Suprapubic skin (tissue), 4 donors: Measurements from ENCODE around the gene OXTR.

Source experiments
- CTCF ChIP-seq, 2 donors: fragments of 200-600 bp in 1 of 2; fragments of 450-650 bp in 1 of 2; sonication (generic) in 1 of 2; IDR thresholded peaks; one replicate each; pipeline ENCODE4 v1.5.1; 2016 to 2019; ENCODE audit warnings: antibody characterized with exemption in 2 of 2, mild to moderate bottlenecking in 1 of 2, moderate library complexity in 1 of 2
- EP300 ChIP-seq: sonication (generic); formaldehyde crosslinking; IDR thresholded peaks from one replicate; pipeline ENCODE4 v1.6.1; 2017; ENCODE audit warnings: antibody characterized with exemption
- POLR2A ChIP-seq, 2 donors: fragments of 450-650 bp; IDR thresholded peaks; one replicate each; pipeline ENCODE4 v1.6.1; 2017; ENCODE audit warnings: antibody characterized with exemption in 2 of 2, mild to moderate bottlenecking in 2 of 2, moderate library complexity in 2 of 2
- POLR2AphosphoS5 ChIP-seq, 3 donors: sonication (generic); formaldehyde crosslinking; IDR thresholded peaks; one replicate each; pipeline ENCODE4 v1.6.1; 2017; ENCODE audit warnings: antibody characterized with exemption in 3 of 3

- TF ChIP-seq CTCF (IDR thresholded peaks at IDR 0.05): no peak
- no peak for TF ChIP-seq POLR2A (IDR thresholded peaks at IDR 0.05)
- TF ChIP-seq EP300: no peak
- TF ChIP-seq POLR2AphosphoS5 (IDR thresholded peaks at IDR 0.05): no peak
Measured at GRCh38 chr3:8802256-8802655, 32.8 kb upstream of the OXTR start.
